NCI-H82 treated with DMSO at 0.1 percent for 48 hours (cell line): Measurements from ENCODE around the gene TUBA4B.
A peak's percentile ranks its signal among the peaks of the same experiment; 100 is the strongest.
"Not testable (repeated sequence)": the region's sequence is repeated elsewhere in the genome, so short reads cannot be mapped to it uniquely, and the experiment has no call there.

Source experiments
- DNase-seq: peaks from one replicate; lab custom pipeline; 2025; ENCODE audit not compliant: unreplicated experiment; lab: John Stamatoyannopoulos, UW

The TUBA4B gene

GRCh38 chr2:219273937-219274336 is 20.9 kb downstream of the TUBA4B start:
- DNase-seq = no peak

DNA sequence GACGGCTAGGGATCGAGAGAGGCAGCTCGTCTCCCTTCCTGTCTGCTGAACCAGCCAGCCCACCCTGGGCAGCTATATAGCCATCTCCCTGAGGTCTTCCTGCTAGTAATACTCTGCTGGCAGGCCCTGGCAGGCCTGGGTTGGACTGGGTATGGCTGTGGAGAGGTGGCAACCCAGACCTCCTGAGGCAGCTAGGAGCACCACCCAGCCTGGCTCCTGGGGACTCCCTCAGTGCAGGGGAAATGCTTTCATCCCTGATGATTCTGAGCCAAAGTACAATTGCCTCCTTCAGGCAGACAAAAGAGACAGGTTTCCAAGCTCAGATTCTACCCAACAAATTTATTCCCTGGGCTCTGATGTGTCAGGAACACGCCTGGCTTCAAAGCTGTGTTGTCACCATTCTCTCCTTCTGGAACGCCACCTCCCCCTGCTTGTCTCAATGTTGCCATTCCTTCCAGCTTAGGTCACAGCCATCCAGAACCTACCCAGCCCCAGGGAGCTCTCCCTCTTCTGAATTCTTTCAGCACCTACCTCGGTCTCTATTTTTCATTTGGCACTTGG is 21.4 kb downstream of the TUBA4B start:
- no peak for DNase-seq

DNA sequence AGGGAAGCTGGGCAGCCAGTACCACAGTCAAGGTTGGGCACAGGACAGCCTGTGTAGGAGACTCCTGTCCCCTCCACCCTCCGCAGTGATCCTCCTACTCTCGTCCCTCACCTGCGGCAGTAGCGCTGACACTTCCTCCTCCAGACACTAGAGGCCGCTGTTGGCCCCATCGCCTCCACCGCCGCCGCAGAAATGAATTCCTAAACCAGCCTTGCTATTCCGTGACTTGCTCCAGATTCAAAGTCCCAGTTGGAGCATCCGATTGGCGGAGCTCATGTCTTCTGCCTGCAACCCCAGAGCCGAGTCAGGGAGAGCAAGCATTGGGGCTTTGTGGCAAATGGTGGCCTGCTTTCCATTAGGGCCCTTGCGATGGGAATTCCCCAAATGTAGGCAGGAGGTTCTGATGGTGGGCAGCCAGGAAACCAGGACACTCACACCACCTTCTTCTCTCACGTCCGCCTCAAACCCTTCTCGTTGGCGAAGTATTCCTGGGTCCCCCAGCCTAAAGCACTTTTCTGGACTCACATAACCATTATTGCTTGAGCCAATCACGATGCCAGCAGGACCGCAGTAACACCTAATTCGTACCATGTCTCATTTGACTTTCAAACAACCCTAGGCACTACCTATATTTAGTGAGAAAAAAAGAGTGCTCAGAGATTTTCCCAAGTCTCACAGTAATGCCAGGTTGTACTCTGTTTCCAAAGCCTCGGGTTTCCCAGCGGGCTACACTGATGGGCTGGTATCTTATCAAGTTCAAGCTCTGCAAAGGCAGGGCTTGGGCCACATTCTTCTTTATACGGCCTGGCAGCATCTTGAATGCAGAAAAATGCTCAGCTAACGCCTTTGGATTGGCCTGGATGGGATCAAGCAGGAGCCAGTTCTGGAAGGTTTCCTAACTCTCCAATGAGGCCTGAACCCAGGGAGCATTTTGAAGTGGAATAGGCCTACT is 24.9 kb downstream of the TUBA4B start:
- DNase-seq = peak; percentile 74

GRCh38 chr2:219278655-219279150 is 25.7 kb downstream of the TUBA4B start:
- DNase-seq = no peak

- peak; percentile 96 for DNase-seq
Observed at GRCh38 chr2:219279151-219279915, 26.3 kb downstream of the TUBA4B start, which contains the start of gene DNAJB2. DNAJB2 (plus strand) TSS chr2:219279366; CDS start chr2:219279834, 468 bp downstream.

DNA sequence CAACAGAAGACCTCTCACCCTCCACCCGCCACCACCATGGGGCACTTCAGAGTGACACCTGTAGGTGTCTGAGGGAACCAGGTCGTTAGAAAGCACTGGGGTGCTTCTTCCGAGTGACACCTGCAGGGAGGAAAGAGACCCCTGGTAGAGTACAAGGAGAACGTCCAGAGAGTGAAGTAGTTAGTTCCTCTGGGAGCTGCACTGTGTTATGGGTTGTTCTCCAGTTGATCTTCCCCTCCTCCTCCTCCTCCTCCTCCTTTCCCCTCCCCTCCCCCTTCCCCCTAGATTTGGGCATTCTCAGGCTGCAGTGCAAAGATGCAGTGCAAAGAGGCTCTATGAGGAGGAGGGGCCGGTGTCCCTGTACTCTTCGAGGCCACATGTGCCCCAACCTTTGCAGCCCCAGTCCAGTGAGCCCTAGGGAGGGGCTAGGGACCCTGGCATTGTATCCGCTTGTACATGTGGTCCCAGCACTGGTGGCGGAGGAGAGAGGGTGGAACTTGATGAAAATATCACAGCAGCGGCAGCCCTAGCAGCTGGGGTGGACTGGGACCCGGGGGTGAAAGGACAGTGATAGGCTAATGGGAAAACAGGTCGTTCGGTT is 27.0 kb downstream of the TUBA4B start:
- no peak for DNase-seq

DNA sequence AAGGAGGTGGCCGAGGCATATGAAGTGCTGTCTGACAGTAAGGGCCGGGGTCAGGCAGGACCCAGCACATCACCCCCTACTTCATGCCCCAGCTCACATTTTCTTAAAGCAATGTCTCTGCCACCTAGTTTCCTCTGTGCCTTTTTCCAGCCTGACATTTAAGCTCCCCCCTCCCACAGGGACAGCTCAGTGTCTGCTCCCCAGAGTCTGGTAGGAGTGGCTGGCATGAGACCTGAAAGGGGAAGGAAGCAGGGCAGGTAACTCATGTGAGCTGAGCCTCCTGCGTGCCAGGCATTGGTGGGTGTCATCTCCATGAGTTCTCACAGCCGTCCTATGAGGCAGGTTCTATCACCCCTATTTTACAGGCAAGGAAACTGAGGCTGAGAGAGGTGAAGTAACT is 27.6 kb downstream of the TUBA4B start:
- no peak for DNase-seq

DNA sequence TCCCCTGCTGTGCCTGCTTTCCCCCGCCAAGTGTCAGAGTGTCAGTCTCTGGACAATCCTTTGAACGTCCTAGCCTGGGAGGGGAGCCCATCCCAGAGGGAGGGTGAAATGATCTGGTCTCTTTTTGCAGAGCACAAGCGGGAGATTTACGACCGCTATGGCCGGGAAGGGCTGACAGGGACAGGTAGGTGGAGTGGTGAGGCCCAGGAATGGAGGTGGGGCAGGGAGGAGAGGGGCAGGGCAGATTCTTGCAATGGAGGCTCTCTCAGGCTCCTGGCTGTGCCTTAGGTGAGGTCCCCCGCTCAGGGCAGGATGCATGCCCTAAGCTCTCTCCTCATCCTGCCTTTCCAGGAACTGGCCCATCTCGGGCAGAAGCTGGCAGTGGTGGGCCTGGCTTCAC is 28.5 kb downstream of the TUBA4B start:
- DNase-seq = no peak

GRCh38 chr2:219282375-219282774 is 29.3 kb downstream of the TUBA4B start:
- DNase-seq = no peak

GRCh38 chr2:219282943-219283581 is 30.0 kb downstream of the TUBA4B start:
- no peak for DNase-seq

GRCh38 chr2:219284501-219285372 is 31.7 kb downstream of the TUBA4B start:
- no peak for DNase-seq

DNA sequence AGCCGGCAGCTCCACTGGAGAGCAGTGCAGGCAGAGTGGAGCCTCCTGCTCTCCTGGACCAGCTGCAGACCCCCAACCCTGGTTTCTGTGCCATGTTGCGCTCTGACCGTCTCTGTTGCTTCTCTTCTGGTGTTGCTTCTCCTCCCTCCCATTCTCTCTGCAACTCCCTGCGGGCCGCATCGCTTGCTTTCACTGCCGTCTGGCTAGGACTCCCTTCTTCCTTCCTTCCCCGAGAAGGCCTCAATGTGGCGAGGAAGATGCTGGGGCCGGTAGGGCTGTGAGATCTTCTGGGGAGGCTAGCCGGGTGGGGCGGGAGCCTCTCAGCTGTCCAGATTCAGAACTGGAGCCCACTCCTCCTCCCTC is 32.3 kb downstream of the TUBA4B start:
- no peak for DNase-seq

DNA sequence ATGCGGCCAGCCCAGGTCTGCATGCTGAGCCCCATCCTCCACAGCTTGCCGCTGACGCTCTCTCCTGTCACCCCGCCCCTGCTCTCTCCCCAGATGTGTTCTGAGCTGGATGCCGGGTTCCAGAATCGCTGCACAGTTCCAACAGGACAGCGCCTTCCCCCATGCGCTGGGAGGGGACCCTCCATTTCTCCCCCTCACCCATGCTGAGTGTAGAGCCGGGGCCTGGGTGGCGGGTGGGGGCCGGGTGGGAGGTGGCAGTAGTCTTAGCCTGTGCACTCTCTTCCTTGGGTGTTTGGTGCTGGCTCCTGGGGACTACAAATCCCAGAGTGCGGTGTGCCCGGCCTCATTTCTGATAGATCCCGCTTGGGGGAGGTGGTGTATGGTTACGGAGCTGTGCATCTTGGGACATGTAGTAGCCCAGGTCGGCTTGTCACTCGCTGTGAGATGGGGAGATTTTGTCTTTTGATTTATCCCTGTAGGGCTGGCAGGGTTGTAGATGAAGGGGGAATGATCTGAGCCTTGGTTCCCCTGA is 32.9 kb downstream of the TUBA4B start:
- DNase-seq = no peak

DNA sequence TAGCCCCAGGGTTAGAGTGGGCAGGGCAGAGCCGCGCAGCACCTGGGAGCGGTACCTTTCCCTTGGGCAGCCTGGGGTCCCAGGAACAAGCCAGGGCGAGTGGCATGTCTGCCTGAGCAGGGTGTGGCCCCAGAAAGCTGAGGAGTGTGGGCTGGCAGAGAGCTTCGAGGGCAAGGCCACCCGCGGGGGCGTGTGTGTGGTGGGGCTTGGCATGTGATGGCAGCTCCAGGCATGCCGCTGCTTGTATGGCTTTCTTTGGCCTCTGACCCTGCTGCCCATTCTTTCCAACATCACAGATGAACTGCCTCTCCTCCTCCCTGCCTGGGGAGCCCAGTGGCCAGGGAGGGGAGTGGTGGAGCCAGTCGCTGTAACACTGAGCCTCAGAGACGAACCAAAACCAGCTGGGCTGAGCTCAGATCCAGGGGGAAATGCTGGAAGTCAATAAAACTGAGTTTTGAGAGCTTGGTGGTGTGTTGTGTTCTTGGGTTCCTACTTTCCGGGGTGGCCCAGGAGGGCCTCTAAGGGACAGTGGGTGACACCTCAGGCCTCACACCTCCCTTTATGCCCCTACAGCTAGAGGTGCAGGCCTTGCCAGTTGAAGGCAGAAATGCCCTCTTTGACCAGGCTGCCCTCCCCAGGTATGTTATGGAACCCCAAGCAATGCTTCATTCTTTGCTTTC is 33.5 kb downstream of the TUBA4B start:
- DNase-seq = no peak

DNA sequence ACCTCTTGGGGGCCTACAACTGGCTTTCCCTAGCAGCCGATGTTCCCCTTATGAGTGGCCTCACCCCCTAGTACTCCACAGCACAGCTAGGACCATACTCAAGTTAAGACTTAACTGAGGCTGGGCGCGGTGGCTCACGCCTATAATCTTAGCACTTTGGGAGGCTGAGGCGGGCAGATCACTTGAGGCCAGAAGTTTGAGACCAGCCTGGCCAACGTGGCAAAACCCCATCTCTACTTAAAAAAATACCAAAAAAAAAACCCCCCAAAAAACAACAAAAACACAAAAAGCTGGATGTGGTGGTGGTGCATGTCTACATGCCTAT is 34.0 kb downstream of the TUBA4B start:
- not testable (repeated sequence) for DNase-seq

DNA sequence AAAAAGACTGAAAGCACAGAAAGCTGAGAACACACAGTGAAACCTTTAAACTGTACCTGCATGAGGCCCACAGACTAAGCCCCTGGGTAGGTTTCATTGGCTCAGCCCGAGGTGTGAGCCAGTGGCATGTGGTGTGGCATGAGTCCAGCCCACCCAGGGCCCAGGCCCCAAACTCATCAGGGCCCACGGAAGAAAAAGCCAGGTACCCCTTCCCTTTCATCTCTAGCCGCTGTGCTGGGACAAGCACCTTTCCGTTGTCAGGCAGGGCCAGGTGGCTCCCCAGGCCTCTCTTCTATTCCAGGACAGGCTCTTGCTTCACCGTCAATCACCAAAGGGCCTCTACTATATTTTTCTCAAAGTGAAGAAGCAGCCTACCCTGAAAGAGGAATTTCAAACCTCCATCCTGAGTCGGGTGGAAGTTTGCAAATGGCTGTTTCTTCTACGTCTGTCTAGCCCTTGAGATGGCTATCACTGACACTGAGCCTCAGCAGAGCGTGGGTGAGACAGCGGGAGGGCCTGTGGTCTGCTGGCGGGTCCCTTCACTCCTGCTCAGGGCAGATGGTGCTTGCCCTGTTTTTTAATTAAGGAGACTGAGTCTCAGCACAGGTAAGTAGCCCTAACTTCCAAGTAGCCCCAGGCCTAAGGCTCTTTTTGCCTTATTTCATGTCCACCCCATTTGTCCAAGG is 34.7 kb downstream of the TUBA4B start:
- no peak for DNase-seq

- DNase-seq = no peak
Observed at GRCh38 chr2:219289195-219289536, 36.1 kb downstream of the TUBA4B start.

GRCh38 chr2:219289537-219290361 is 36.7 kb downstream of the TUBA4B start:
- no peak for DNase-seq
